ENCODE data around the gene TLR1.
"Not testable (repeated sequence)": the region's sequence is repeated elsewhere in the genome, so short reads cannot be mapped to it uniquely, and the experiment has no call there.

Gene TLR1

DNA sequence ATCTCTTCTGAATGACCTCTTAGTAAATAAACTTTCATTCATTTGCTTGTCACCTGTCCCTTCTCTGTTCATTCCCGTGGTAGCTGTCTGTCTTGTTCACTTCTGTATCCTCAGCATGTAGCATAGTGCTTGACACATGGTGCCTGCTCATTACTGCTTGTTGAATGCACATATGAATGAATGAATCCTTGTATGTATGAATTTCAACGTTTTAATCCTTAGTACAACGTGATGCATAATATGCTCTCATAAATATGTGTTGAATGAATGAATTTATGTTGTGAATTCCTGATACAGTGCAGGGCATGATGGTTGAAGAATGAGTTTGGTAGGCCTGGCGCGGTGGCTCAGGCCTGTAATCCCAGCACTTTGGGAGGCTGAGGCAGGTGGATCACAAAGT, 24.8 kb downstream of the TLR1 start:
- TF ChIP-seq, protein P1, sequence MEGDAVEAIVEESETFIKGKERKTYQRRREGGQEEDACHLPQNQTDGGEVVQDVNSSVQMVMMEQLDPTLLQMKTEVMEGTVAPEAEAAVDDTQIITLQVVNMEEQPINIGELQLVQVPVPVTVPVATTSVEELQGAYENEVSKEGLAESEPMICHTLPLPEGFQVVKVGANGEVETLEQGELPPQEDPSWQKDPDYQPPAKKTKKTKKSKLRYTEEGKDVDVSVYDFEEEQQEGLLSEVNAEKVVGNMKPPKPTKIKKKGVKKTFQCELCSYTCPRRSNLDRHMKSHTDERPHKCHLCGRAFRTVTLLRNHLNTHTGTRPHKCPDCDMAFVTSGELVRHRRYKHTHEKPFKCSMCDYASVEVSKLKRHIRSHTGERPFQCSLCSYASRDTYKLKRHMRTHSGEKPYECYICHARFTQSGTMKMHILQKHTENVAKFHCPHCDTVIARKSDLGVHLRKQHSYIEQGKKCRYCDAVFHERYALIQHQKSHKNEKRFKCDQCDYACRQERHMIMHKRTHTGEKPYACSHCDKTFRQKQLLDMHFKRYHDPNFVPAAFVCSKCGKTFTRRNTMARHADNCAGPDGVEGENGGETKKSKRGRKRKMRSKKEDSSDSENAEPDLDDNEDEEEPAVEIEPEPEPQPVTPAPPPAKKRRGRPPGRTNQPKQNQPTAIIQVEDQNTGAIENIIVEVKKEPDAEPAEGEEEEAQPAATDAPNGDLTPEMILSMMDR (IDR thresholded peaks at IDR 0.05; ENCODE audit: low read depth, low read length, missing control alignments): no peak
- DNase-seq (ENCODE audit: extremely low read depth, low read depth): no peak
- no peak overlapping the region for H3K4me3 ChIP-seq (replicated peaks; ENCODE audit: low read depth, low read length)

DNA sequence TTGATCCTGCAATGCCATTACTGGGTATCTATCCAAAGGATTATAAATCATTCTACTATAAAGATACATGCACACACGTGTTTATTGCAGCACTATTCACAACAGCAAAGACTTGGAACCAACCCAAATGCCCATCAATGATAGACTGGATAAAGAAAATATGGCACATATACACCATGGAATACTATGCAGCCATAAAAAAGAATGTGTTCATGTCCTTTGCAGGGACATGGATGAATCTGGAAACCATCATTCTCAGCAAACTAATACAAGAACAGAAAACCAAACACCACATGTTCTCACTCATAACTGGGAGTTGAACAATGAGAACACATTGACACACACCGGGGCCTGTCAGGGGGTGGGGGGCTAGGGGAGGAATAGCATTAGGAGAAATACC, 26.7 kb downstream of the TLR1 start:
- DNase-seq (ENCODE audit: extremely low read depth, low read depth); H3K4me3 ChIP-seq (replicated peaks; ENCODE audit: low read depth, low read length): not testable (repeated sequence)

DNA sequence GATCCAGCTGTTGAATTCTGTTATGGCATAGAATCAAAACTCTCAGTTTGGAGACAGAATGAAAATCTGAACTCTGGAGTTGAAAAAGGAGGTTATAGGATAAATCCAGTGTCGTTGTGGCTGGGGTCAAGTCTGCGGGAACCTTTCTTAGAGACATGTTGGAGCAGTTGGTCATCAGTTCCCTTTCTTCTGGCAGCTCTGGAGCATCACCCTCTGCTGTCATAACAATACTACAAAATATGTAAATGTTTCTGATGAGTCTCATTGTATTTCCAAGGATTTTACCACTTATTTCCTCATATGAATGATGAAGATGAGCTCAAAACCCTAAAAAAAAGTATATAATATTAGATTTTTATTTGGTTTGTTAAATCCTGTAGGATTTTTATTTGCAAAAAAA, 29.3 kb downstream of the TLR1 start:
- no peak overlapping the region for H3K4me3 ChIP-seq (replicated peaks; ENCODE audit: low read depth, low read length)
- TF ChIP-seq, protein P1 (IDR thresholded peaks at IDR 0.05; ENCODE audit: low read depth, low read length, missing control alignments): no peak
- no peak for DNase-seq (ENCODE audit: extremely low read depth, low read depth)

- no peak for DNase-seq (ENCODE audit: extremely low read depth, low read depth)
- no peak overlapping the region for H3K4me3 ChIP-seq (replicated peaks; ENCODE audit: low read depth, low read length)
- TF ChIP-seq, protein P1 (IDR thresholded peaks at IDR 0.05; ENCODE audit: low read depth, low read length, missing control alignments): no peak
Observed at GRCh38 chr4:38774181-38774955, 30.2 kb downstream of the TLR1 start.

DNA sequence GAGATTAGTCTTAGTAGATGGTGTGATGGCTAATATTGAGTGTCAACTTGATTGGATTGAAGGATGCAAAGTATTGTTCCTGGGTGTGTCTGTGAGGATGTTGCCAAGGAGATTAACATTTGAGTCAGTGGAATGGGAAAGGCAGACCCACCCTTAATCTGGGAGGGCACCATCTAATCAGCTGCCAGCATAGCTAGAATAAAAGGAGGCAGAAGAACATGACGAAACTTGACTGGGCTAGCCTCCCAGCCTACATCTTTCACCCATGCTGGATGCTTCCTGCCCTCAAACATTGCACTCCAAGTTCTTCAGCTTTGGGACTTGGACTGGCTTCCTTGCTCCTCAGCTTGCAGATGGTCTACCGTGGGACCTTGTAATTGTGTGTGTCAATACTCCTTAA, 34.3 kb downstream of the TLR1 start:
- not testable (repeated sequence) for DNase-seq (ENCODE audit: extremely low read depth, low read depth); H3K4me3 ChIP-seq (replicated peaks; ENCODE audit: low read depth, low read length)

GRCh38 chr4:38769857-38770256, 34.7 kb downstream of the TLR1 start:
- H3K4me3 ChIP-seq (replicated peaks; ENCODE audit: low read depth, low read length): no peak overlapping the region
- TF ChIP-seq, protein P1 (IDR thresholded peaks at IDR 0.05; ENCODE audit: low read depth, low read length, missing control alignments): no peak
- no peak for DNase-seq (ENCODE audit: extremely low read depth, low read depth)

DNA sequence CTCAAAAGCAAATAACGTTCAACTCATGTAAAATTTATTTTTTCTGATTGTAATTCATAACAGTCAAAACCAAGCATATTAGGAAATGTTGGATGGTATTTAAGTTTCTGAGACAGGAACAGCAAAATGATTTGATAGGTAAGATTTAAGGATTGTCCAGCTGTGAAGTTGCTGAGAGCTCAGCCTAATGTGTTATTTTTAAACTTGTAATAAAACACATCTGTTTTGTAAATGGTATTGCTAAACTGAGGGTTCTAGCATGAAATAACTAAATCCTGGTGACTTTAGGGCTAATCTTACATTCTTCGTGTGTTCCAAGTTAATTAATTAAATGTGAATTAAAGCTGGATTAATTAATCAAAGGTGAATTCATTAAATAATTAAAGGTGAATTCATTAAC, 35.1 kb downstream of the TLR1 start:
- DNase-seq (ENCODE audit: extremely low read depth, low read depth): no peak
- H3K4me3 ChIP-seq (replicated peaks; ENCODE audit: low read depth, low read length): no peak overlapping the region
- TF ChIP-seq, protein P1 (IDR thresholded peaks at IDR 0.05; ENCODE audit: low read depth, low read length, missing control alignments): no peak

DNA sequence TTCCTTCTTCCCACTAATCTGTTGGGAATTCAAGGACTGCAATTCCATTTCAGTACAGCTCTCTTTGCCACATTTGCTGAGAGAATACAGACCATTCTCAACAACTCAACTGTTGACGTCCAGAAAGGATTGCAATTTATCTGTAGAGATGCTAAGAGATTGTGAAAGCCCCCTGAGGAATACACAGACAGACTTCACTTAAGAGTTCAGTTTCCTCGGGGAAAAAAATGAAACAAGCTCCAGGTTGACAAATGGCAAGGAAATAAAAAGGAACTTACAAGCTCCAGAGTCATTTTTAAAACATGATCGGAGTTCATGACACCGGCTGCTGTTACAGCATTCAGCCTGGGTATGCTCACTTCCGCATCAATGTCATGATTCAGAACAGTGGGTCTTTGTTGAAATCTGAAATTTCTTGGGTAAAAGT, 35.6 kb downstream of the TLR1 start:
- H3K4me3 ChIP-seq (replicated peaks; ENCODE audit: low read depth, low read length): no peak overlapping the region
- TF ChIP-seq, protein P1 (IDR thresholded peaks at IDR 0.05; ENCODE audit: low read depth, low read length, missing control alignments): no peak
- no peak for DNase-seq (ENCODE audit: extremely low read depth, low read depth)

DNA sequence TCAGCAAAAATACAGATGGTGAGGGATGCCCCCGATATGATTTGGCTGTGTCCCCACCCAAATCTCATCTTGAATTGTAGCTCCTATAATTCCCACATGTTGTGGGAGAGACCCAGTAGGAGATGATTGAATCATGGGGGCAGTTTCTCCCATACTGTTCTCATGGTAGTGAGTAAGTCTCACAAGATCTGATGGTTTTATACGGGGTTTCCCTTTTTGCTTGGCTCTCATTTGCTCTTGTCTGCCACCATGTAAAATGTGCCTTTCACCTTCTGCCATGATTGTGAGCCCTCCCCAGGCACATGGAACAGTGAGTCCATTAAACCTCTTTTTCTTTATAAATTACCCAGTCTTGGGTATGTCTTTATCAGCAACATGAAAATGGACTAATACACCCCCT, 37.7 kb downstream of the TLR1 start:
- DNase-seq (ENCODE audit: extremely low read depth, low read depth); H3K4me3 ChIP-seq (replicated peaks; ENCODE audit: low read depth, low read length): not testable (repeated sequence)
